Stimulated activated CD4-positive, alpha-beta T cell treated with anti-CD3 and anti-CD28 coated beads, Interleukin-4, amount 100 ng/mL, for 48 hours (primary cell): ENCODE results near the gene ACY1.

Source experiments
- DNase-seq, 2 donors: peaks; one replicate each; pipeline ENCODE4 v3.0.0-alpha.2; 2020; ENCODE audit warnings: low read depth in 2 of 2

ACY1 gene

DNA sequence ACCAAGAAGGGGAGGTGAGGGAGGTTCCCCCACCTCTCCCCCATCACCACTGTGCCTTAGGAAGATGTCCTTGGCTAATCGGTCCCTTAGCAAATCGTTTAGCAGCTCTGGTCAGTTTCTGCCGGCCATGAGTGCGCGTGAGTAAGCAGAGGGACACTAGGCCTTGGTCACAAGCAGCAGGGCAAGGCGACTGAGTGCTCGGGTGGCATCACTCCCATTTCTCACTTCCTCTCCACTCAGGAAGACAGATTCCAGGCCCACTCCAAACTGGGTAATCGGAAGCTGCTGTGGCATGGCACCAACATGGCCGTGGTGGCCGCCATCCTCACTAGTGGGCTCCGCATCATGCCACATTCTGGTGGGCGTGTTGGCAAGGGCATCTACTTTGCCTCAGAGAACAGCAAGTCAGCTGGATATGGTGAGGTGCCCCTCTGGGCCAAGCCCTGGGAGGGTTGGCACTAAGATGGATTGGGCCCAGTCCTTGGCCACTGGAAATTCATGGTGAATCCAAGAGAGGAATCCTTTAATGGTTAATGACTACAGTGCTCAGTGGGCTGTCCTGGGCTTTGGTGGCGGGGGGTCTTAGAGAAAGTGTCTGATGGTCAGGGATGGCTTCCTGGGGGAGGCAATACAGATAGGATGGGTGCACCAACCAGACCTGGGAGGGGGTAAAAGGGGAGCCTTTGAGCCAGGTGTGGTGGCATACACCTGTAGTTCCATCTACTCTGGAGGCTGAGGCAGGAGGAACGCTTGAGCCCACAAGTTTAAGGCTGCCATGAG, 37.2 kb upstream of the ACY1 start:
- no peak for DNase-seq

- DNase-seq: no peak
These were observed 36.5 kb upstream of the ACY1 start for GRCh38 chr3:51946796-51947195.

GRCh38 chr3:51947215-51947900, 36.0 kb upstream of the ACY1 start:
- DNase-seq: no peak

GRCh38 chr3:51948016-51948580, 35.2 kb upstream of the ACY1 start:
- no peak for DNase-seq

GRCh38 chr3:51949121-51949520, 34.2 kb upstream of the ACY1 start:
- no peak for DNase-seq

- DNase-seq: no peak
These were observed 32.4 kb upstream of the ACY1 start for GRCh38 chr3:51950899-51951298.

DNA sequence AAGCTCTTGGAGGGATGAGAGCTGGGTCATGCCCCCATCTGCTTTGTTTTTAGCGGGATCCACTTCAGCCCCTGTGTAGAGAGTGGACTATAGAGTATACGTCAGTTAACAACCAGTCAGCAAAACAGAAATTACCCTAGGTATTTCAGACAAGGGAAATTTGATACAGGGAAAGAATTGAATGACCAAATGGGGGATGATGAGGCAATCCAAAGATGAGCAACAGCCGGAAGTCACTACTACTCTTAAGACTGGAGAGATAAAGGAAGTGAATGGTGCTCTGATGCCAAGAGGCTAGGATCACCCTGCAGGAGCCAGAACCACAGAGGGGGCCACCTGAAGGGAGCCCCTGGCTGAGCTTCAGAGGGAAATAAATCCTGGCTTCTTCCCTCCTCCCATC, 29.9 kb upstream of the ACY1 start:
- no peak for DNase-seq

DNA sequence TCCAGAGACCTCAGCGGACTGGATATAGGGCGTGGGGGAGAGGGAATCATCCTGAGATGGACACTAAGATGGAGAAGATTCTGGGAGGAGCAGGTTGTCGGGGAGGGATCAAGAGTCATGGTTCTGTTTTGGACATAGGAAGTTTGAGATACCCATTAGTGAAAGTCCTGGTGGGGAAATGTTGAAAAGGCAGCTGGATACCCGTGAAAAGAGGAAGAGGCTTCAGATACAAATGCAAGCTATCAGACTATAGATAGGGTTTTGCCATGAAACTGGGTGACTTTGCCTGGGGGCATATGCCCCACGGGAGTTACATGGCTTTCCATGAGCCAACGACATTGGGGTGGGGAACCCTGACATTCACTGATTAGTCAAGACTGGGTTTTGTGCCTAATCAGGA, 29.2 kb upstream of the ACY1 start:
- DNase-seq: no peak

DNA sequence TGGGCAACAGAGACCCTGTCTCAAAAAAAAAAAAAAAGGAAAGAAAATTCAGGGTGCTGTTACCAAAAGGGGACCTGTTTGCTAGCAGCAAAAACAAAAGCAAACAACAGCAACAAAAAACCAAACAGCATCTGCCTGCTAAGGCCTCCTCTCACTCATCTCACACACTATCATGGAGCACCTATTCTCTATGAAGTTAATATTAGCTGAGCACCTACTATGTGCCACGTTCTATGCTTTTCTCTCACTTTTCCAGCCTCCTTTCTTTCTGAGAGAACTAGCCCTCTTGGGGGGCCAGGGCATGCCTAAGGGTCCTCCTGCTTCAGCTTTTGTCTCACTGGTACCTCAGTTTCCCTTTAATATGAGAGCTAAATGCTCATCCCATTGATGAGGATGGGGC, 28.6 kb upstream of the ACY1 start:
- DNase-seq: no peak

GRCh38 chr3:51955175-51955892, 28.0 kb upstream of the ACY1 start, which contains the start of gene GPR62:
Gene GPR62 (plus strand): TSS chr3:51955381. CDS start chr3:51955653, 272 bp downstream.
- no peak for DNase-seq

DNA sequence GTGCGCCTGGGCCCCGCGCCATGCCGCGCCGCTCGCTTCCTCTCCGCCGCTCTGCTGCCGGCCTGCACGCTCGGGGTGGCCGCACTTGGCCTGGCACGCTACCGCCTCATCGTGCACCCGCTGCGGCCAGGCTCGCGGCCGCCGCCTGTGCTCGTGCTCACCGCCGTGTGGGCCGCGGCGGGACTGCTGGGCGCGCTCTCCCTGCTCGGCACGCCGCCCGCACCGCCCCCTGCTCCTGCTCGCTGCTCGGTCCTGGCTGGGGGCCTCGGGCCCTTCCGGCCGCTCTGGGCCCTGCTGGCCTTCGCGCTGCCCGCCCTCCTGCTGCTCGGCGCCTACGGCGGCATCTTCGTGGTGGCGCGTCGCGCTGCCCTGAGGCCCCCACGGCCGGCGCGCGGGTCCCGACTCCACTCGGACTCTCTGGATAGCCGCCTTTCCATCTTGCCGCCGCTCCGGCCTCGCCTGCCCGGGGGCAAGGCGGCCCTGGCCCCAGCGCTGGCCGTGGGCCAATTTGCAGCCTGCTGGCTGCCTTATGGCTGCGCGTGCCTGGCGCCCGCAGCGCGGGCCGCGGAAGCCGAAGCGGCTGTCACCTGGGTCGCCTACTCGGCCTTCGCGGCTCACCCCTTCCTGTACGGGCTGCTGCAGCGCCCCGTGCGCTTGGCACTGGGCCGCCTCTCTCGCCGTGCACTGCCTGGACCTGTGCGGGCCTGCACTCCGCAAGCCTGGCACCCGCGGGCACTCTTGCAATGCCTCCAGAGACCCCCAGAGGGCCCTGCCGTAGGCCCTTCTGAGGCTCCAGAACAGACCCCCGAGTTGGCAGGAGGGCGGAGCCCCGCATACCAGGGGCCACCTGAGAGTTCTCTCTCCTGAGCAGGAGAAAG, 27.2 kb upstream of the ACY1 start:
- peak in 1 of 2 donors; percentile 21 for DNase-seq

- no peak for DNase-seq
These were observed 25.7 kb upstream of the ACY1 start for GRCh38 chr3:51957520-51958205.

GRCh38 chr3:51958603-51959521, 24.5 kb upstream of the ACY1 start:
- no peak for DNase-seq

GRCh38 chr3:51959651-51960050, 23.7 kb upstream of the ACY1 start:
- DNase-seq: no peak

- no peak for DNase-seq
These were observed 22.9 kb upstream of the ACY1 start for GRCh38 chr3:51960386-51960785.

DNA sequence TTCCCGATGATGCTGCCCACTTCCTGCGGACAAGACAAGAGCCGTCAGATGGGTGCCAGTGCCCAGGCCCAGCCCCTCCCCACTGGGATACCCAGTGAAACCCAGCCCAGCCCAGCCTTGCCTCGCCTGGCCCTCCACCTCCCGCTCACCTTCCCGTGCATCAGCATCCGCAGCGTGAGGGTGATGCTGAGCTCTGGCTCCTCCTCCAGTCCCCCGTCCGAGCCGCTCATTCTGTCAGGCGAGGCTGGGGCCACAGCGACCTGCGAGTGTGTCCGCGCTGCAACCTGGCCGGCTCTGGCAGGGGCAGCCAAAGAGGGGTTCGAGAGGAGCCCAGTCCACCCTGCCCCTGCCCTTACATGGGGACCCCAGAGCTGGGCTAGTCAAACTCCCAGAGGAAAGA, 22.3 kb upstream of the ACY1 start:
- DNase-seq: no peak

- no peak for DNase-seq
These were observed 21.4 kb upstream of the ACY1 start for GRCh38 chr3:51961602-51962569.

DNA sequence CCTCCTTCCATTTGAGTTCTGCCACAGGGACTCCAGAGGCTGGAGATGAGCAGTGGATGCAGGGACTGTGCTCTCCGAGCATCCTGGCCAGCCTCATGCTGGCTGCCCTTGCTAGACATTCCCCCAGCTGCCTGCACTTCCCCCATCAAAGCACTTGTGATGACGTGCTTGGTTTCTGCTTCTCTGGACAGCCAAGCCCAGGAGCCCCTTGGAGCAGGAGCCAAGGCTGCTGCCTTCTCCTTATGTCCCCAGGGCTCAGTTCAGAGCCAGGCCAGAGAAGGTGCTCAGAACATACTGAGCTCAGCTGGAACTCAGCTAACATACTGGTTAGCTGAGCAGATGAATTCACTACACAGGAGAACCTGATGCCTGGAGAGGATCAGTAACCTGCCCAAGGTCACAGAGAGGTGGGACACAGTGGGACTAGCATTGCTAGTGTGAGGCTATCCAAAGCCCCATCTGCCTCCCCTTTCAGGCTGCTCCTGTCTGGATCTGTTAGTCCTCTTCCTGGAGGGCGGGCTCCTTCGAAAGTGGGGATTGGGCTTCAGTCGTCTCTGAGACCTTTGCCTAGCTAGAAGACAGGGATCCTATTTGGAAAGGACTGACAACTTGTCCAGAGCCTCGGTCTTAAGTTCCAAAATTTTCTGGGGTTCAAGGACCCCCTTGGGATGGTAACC, 20.3 kb upstream of the ACY1 start:
- no peak for DNase-seq
